NCI-H1417 treated with DMSO at 0.1 percent for 48 hours (cell line): ENCODE measurements around the gene TAF6.

ENCODE experiments used
- DNase-seq: peaks from one replicate; lab custom pipeline; 2025; lab: John Stamatoyannopoulos, UW

TAF6 gene

GRCh38 chr7:100120733-100121036, 1.5 kb upstream of the TAF6 start:
- DNase-seq = no peak

- no peak for DNase-seq
Measured at GRCh38 chr7:100119970-100120732, 993 bp upstream of the TAF6 start.

GRCh38 chr7:100118388-100119071, 628 bp downstream of the TAF6 start:
- DNase-seq = no peak

- no peak for DNase-seq
Measured at GRCh38 chr7:100115026-100115425, 4.1 kb downstream of the TAF6 start.

- no peak for DNase-seq
Measured at GRCh38 chr7:100111914-100112313, 7.2 kb downstream of the TAF6 start.

GRCh38 chr7:100111156-100111555, 8.0 kb downstream of the TAF6 start:
- no peak for DNase-seq

GRCh38 chr7:100109521-100110163, 9.5 kb downstream of the TAF6 start:
- DNase-seq = no peak

- DNase-seq = no peak
Measured at GRCh38 chr7:100107890-100108289, 11.3 kb downstream of the TAF6 start.

GRCh38 chr7:100107125-100107737, 11.9 kb downstream of the TAF6 start:
- no peak for DNase-seq

GRCh38 chr7:100106633-100107032, 12.5 kb downstream of the TAF6 start:
- DNase-seq = no peak

GRCh38 chr7:100105534-100105933, 13.6 kb downstream of the TAF6 start:
- DNase-seq = no peak

- no peak for DNase-seq
Measured at GRCh38 chr7:100102950-100103840, 16.0 kb downstream of the TAF6 start.

GRCh38 chr7:100101016-100101862, 17.9 kb downstream of the TAF6 start, which contains the start of the genes AP4M1 and MCM7:
Gene AP4M1, plus strand, starts transcription at chr7:100101643. Its CDS starts 72 bp downstream, at chr7:100101715.
Gene MCM7, minus strand, starts transcription at chr7:100101397. Its CDS starts 103 bp downstream, at chr7:100101294.
- DNase-seq = peak; percentile 97

- peak; percentile 81 for DNase-seq
Measured at GRCh38 chr7:100100420-100101015, 18.6 kb downstream of the TAF6 start.

GRCh38 chr7:100099452-100099851, 19.7 kb downstream of the TAF6 start:
- DNase-seq = no peak

GRCh38 chr7:100098913-100099312, 20.2 kb downstream of the TAF6 start:
- no peak for DNase-seq

GRCh38 chr7:100095704-100096103, 23.5 kb downstream of the TAF6 start:
- DNase-seq = no peak

GRCh38 chr7:100095289-100095688, 23.9 kb downstream of the TAF6 start:
- DNase-seq = no peak

- no peak for DNase-seq
Measured at GRCh38 chr7:100093925-100094486, 25.2 kb downstream of the TAF6 start.

GRCh38 chr7:100093498-100093897, 25.7 kb downstream of the TAF6 start:
- no peak for DNase-seq
